HG03378 (cell line): ENCODE results near the gene GTF2F2.
"Not testable (repeated sequence)": the region's sequence is repeated elsewhere in the genome, so short reads cannot be mapped to it uniquely, and the experiment has no call there.

Experiments
- ATAC-seq: cut with Tn5 transposase; IDR thresholded peaks from one replicate; pipeline ENCODE4 v1.9.1; 2021; ENCODE audit warnings: mild to moderate bottlenecking, moderate library complexity; ENCODE audit not compliant: unreplicated experiment

Gene GTF2F2

DNA sequence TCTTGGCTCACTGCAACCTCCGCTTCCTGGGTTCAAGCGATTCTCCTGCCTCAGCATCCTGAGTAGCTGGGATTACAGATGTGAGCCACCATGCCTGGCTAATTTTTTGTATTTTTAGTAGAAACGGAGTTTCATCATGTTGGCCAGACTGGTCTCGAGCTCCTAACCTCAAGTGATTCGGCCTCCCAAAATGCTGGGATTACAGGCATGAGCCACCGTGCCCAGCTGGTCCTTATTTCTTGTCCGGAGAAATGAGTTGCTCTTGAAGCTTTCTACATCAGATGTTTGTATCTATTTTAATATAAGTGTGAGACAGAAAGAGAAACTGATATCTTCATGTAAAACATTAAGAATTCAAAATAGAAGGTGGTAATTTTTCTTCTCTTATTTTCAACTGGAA lies 124.4 kb downstream of the GTF2F2 start:
- not testable (repeated sequence) for ATAC-seq

- no peak for ATAC-seq
Measured at GRCh38 chr13:45249662-45250061, 129.4 kb downstream of the GTF2F2 start.

DNA sequence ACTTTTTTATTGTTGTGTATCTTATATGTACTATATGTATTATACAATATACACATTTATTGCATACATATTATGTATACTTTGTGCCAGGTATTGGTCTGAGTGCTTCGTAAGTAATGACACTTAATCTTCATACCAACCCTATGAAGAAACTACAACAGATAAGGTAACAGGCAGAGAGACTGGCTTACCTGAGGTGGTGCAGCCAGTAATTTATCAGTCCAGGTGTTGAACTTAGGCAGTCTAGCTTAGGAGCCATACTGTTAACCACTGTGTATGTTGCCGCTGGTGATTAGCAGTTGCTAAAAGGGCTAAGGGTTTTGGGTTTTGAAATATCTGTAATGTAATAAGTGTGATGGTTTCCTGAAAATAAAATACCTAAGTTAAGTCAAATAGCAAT lies 134.1 kb downstream of the GTF2F2 start:
- no peak for ATAC-seq

DNA sequence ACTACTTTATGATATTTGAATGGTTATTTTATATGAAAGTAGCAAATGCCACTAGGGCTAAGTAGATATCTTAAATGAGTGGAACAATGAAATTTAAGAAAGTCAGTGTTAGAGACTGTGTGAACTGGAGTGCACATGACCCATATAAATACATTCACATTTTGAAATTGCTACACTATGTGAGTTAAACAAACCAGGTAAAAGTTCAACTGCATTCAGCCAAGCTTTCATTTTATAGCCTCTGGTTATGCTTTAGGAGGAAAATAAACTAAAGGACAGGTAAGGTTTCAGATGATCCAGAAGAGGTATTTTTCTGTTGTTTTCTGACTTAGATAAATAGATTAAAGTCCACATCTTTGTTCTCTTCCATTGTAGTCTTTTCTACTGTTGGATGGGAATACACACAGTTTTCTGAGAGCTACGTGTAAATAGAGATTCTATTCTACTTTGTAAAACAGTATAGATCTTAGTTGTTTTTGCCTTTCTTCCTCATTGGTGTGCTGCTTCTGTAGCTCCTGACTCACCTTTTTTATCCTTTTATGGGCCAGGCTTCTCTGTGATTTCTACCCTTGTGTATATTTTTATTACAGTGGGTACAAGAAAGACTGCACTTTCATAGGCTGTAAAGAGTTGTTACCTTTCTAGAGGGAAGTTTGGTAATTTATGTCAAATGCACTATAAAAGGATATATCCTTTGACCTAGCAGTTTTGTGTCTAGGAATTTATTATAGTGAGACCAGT lies 135.1 kb downstream of the GTF2F2 start:
- no peak for ATAC-seq

- ATAC-seq = no peak
Measured at GRCh38 chr13:45256254-45256653, 135.9 kb downstream of the GTF2F2 start.

GRCh38 chr13:45257638-45258333 lies 137.5 kb downstream of the GTF2F2 start:
- no peak for ATAC-seq

DNA sequence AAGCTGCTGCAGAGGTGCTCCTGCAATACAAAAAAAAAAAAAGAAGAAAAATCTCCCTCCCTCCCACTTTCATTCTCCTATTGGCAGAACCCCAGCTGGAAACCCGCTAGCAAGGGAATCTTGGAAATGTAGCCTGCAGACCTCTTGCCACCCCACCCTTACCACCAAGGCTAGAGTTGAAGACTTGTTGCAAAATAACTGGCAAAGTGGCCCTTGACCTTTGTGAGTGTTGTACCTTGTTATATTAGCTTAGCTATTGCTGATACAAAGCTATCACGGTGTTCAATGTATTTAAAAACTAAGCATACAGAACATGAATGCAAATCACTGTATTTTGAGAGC lies 138.0 kb downstream of the GTF2F2 start:
- no peak for ATAC-seq

- no peak for ATAC-seq
Measured at GRCh38 chr13:45267215-45267614, 146.9 kb downstream of the GTF2F2 start.

- ATAC-seq = no peak
Measured at GRCh38 chr13:45269204-45269603, 148.9 kb downstream of the GTF2F2 start.

- ATAC-seq = no peak
Measured at GRCh38 chr13:45276913-45277312, 156.6 kb downstream of the GTF2F2 start.

- no peak for ATAC-seq
Measured at GRCh38 chr13:45278096-45278645, 157.9 kb downstream of the GTF2F2 start.

GRCh38 chr13:45280011-45280410 lies 159.7 kb downstream of the GTF2F2 start:
- no peak for ATAC-seq

DNA sequence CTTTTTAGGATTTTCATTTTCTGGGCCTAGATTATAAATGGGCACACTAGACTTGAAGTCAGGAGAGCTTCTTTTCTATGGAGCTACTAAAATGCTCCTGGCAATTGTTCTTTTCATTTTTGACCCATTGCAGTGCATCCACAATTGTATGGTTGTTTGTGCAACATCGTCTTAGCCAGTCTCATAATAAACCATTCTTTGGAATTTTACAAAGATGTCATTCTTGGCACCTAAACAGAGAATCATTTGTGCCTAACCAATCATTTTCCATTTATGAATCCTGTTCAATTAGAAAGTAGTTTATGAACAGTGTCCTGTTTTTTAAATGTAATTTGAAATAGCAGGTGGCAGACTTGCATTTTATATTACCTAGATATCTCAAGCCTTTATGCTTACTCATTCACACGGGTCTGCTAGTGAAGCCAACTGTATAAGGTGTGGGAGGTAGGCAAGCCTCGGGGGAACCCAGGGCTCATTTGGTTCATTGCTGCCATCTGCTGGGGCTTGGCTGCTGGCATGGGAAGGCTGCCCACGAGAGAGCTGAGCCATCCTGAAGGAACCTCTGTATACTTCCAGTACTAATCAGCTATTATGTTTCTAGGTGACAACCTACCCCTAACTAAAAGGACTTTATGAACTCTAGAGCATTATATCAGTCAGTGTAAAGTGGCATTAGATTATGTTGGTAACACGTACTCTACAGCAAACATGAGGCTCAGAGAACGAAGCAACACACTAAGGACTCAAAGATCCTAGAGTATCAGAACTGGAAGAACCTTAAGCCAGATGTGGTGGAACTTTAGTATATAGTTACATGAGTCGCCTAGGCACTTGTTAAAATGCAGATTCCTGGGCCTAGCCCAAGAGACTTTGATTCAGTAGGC lies 160.7 kb downstream of the GTF2F2 start:
- ATAC-seq = peak; percentile 76

DNA sequence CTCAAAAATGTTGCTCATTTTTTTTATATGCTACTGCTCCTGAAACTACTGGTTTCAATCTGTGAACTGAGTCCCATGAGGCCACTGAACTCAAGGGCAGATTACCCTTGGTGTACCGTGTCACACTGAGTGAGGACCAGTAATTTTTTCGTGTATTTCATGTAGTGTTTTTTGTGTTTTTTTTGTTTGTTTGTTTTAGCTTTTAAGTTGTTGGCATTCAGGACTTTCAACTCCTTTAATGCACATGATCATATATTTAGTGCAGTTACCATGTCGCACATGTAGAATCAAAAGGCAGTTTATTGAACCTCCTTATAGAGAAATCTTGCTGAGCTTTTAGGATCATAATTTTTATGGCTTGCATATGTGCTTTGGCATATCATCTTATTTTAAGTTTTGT lies 162.7 kb downstream of the GTF2F2 start:
- no peak for ATAC-seq

DNA sequence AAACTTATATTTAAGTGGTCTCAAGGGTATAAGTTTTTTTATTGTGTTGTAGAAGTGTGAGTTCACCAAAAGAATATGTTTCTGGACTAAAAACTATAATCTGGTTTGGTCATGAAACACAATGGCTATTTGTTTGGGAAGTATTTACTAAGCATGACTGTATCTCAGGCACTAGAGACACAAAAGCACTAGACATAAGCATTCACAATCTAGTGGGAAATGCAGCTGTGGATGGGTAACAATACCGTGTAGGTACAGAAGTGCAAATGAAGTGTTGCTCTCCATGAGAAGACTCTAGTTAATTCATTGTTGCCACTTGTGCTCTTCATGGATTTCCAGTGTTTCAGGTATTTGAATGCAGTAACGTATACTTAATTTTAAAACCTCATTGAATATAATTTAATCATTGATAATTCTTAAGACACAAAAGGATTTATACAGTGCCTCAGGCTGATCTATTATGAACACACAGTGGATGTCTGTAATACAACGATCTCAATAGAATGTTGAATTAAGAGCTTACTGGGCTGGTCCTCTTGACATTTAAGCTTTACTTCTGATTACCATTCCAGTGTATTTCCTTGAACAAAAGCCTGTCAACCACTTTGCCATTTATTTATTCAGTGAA lies 169.7 kb downstream of the GTF2F2 start:
- ATAC-seq = no peak

- ATAC-seq = no peak
Measured at GRCh38 chr13:45292176-45292575, 171.9 kb downstream of the GTF2F2 start.

GRCh38 chr13:45295536-45295935 lies 175.2 kb downstream of the GTF2F2 start:
- ATAC-seq = no peak

DNA sequence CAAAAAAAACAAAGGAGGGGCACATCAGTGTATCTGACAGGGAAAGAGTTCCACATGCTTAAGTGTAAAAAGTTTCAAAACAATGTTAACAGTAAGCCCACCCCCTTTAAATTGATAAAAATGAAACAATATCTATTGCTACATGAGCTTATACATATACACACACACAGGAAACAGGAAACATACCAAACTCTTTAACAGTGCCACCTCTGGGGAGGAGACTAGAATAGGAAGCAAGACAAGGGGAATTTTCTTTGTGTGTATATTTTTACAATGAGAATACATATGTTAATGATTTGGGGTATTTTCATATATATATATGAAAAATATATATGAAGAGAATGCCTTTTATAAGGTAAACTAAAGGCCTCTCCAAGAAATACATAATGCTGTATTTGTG lies 175.9 kb downstream of the GTF2F2 start:
- ATAC-seq = no peak

DNA sequence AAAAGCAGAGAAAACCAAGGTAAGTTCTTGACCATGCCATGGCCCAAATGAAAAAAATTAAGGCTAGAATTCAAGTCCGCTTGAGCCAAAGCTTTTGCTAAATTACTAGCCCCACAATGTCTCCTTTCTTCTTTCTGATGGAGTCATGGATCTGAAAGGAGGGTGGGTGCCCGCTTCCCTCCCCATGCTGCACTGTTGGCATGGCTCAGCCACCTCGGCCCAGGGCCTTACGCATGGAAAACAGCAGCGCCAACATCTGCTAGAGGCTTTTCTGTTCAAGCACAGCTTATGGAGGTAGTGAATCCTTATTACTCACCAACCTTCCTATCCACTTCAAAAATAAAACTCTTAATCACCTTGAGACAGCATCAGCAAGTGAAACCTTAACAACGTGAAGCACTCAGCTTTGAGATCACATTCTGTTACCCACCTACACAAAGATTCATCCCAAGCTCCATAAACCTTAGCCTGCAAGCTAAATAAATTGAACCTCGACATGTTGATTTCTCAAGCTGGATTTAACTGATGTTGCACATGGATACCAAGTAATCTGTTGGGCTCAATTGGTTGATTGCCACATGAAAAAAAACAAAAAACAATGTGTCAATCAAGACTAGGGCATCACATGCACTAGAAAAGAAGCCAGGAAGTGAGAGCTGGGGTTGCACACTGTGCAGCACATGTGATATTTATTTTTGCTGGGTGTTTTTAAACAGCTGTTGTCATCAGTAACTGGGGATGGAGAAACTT lies 177.3 kb downstream of the GTF2F2 start:
- no peak for ATAC-seq

- ATAC-seq = no peak
Measured at GRCh38 chr13:45298206-45298505, 177.8 kb downstream of the GTF2F2 start.
